ENCODE data around the gene NCAM1.
"Not testable (repeated sequence)": the region's sequence is repeated elsewhere in the genome, so short reads cannot be mapped to it uniquely, and the experiment has no call there.

NCAM1 gene

GRCh38 chr11:113282898-113283437 lies 321.7 kb downstream of the NCAM1 start:
- FAIRE-seq = no peak

GRCh38 chr11:113283881-113284280 lies 322.7 kb downstream of the NCAM1 start:
- no peak for FAIRE-seq

- no peak for FAIRE-seq
Measured at GRCh38 chr11:113286009-113286408, 324.8 kb downstream of the NCAM1 start.

GRCh38 chr11:113286509-113287497 lies 325.6 kb downstream of the NCAM1 start:
- no peak for FAIRE-seq

GRCh38 chr11:113287801-113288200 lies 326.6 kb downstream of the NCAM1 start:
- FAIRE-seq = no peak

GRCh38 chr11:113288286-113288863 lies 327.2 kb downstream of the NCAM1 start:
- FAIRE-seq = no peak

GRCh38 chr11:113289431-113290187 lies 328.4 kb downstream of the NCAM1 start:
- no peak for FAIRE-seq

- FAIRE-seq = no peak
Measured at GRCh38 chr11:113293936-113294335, 332.7 kb downstream of the NCAM1 start.

- FAIRE-seq = no peak
Measured at GRCh38 chr11:113295993-113296392, 334.8 kb downstream of the NCAM1 start.

- no peak for FAIRE-seq
Measured at GRCh38 chr11:113296447-113297205, 335.4 kb downstream of the NCAM1 start.

- FAIRE-seq = not testable (repeated sequence)
Measured at GRCh38 chr11:113298496-113298895, 337.3 kb downstream of the NCAM1 start.

GRCh38 chr11:113304916-113305315 lies 343.7 kb downstream of the NCAM1 start:
- FAIRE-seq = no peak

GRCh38 chr11:113305440-113306336 lies 344.5 kb downstream of the NCAM1 start:
- FAIRE-seq = no peak

GRCh38 chr11:113308601-113309000 lies 347.4 kb downstream of the NCAM1 start:
- no peak for FAIRE-seq

GRCh38 chr11:113311536-113311935 lies 350.3 kb downstream of the NCAM1 start:
- no peak for FAIRE-seq

- FAIRE-seq = no peak
Measured at GRCh38 chr11:113313601-113314000, 352.4 kb downstream of the NCAM1 start.

- FAIRE-seq = no peak
Measured at GRCh38 chr11:113314065-113314388, 352.8 kb downstream of the NCAM1 start.

GRCh38 chr11:113314389-113315301 lies 353.4 kb downstream of the NCAM1 start, which contains the start of gene TTC12:
Gene TTC12 (plus strand): TSS chr11:113314583. CDS start chr11:113316258, 1,675 bp downstream.
- no peak for FAIRE-seq

GRCh38 chr11:113315811-113316210 lies 354.6 kb downstream of the NCAM1 start:
- no peak for FAIRE-seq

GRCh38 chr11:113316256-113316655 lies 355.0 kb downstream of the NCAM1 start:
- FAIRE-seq = no peak

All from A204.1 (cell line).